OCI-LY3 (cell line): ENCODE measurements around the gene RING1.

Source experiments
- EZH2phosphoT487 ChIP-seq: fragments of 200-600 bp; shearing (Covaris generic); IDR thresholded peaks from 2 replicates; pipeline ENCODE4 v1.6.1; 2018; ENCODE audit warnings: antibody characterized with exemption, mixed run types, low read depth
- TF ChIP-seq, protein P1 (sequence below): fragments of 200-600, 300-600 bp; sonication (generic); IDR thresholded peaks from 2 replicates; pipeline ENCODE4 v1.5.1; 2014; ENCODE audit warnings: antibody characterized with exemption, low read length, low read depth

DNA sequence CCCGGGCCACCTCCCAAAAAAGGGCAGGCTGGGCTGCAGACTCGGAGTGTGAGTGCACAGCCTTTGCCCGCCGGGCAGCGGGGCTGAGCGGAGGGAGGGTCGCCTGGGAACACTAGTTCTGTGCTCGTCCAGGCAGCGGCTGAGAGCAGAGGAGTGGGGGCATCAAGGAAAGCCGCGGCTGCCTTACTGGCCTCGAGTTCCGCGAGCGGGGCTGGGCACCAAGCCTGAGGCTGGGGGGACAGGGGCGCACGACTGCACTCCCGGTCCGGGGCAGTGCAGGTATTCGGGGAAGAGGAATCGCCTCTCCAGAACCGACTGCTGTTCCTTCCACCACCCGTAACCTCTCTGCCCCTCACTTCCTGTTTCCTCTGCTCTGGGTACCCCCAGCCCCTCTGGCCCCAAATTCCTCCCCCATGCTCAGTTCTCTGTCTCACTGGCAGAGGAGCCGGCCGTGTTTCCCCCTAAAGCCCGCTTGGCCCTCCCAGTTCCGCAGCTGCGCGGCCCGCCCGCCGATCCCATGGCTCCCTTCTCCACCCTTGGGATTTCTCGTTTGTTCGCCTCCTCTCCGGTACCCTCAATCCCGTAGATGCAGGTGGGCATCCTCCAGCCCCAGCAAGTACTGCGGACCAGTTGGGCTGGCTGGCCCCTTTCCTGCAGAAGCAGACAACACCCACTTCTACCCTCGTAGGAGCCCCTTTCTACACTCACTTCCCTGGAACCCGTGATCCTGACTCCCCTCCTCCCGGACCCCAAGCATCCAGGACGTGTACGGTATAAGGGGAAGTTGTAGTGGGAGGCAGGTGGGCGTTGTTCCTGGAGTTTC lies 5.1 kb downstream of the RING1 start:
- TF ChIP-seq, protein P1, sequence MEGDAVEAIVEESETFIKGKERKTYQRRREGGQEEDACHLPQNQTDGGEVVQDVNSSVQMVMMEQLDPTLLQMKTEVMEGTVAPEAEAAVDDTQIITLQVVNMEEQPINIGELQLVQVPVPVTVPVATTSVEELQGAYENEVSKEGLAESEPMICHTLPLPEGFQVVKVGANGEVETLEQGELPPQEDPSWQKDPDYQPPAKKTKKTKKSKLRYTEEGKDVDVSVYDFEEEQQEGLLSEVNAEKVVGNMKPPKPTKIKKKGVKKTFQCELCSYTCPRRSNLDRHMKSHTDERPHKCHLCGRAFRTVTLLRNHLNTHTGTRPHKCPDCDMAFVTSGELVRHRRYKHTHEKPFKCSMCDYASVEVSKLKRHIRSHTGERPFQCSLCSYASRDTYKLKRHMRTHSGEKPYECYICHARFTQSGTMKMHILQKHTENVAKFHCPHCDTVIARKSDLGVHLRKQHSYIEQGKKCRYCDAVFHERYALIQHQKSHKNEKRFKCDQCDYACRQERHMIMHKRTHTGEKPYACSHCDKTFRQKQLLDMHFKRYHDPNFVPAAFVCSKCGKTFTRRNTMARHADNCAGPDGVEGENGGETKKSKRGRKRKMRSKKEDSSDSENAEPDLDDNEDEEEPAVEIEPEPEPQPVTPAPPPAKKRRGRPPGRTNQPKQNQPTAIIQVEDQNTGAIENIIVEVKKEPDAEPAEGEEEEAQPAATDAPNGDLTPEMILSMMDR: no peak
- TF ChIP-seq EZH2phosphoT487: no peak
